GM13977 (cell line): ENCODE measurements around the gene GINM1.

ENCODE experiments used
- DNase-seq: peaks from one replicate; pipeline ENCODE4 v3.0.0; 2012; ENCODE audit warnings: low spot score
- CTCF ChIP-seq: IDR thresholded peaks from 2 replicates; pipeline ENCODE4 v1.5.1; 2012; ENCODE audit warnings: mild to moderate bottlenecking, control low read depth; ENCODE audit not compliant: insufficient read depth; ENCODE audit errors: extremely low read depth, missing control alignments
- in situ Hi-C: fragments of 300-500 bp; cut with MboI; formaldehyde crosslinking; loops from one replicate; pipeline ENCODE4 v1.12.0; 2022; ENCODE audit warnings: low sequenced_read_pairs, low pct_unique_long_range_greater_than_20kb, mixed read lengths, inconsistent platforms; ENCODE audit not compliant: unreplicated experiment

The GINM1 gene

GRCh38 chr6:149627672-149628071 is 61.5 kb downstream of the GINM1 start:
- DNase-seq, result no peak
- in situ Hi-C loops, result no loop called here
- TF ChIP-seq CTCF, result no peak

GRCh38 chr6:149628875-149629510 is 62.8 kb downstream of the GINM1 start:
- in situ Hi-C loops, result no loop called here
- DNase-seq, result peak; percentile 33
- TF ChIP-seq CTCF, result peak; percentile 21

GRCh38 chr6:149634315-149634714 is 68.1 kb downstream of the GINM1 start:
- TF ChIP-seq CTCF, result no peak
- no peak for DNase-seq
- in situ Hi-C loops, result no loop called here

- DNase-seq, result no peak
- in situ Hi-C loops, result no loop called here
- no peak for TF ChIP-seq CTCF
Measured at GRCh38 chr6:149636124-149636523, 69.9 kb downstream of the GINM1 start.
